A549 (cell line): ENCODE data around the gene WDR82. TPM values are rescaled to one million over a fixed set of nuclear protein-coding genes. Genes with fewer than 3 reads are reported as not detected.

Experiments used
- ATAC-seq, 2 experiments: fragments of 200-7000 bp in 1 of 2; fragments of >200 bp in 1 of 2; cut with Nextera tagmentation in 1 of 2; cut with Tn5 transposase in 1 of 2; 3 replicates each; pipeline versions ENCODE4 v1.8.0 to v1.9.1; 2018 to 2020; ENCODE audit warnings: mild to moderate bottlenecking in 1 of 2, moderate library complexity in 1 of 2
- CTCF ChIA-PET: fragments of 300-600 bp; sonication (Branson Sonifier 250); formaldehyde crosslinking; extraction: SDS; loops from one replicate; lab custom pipeline; 2021; ENCODE audit warnings: antibody characterized with exemption, inconsistent platforms; lab: Yijun Ruan, JAX
- POLR2A ChIA-PET: fragments of 350-600 bp; formaldehyde crosslinking; extraction: SDS; loops from one replicate; lab custom pipeline; 2021; ENCODE audit warnings: antibody characterized with exemption, inconsistent platforms; lab: Yijun Ruan, JAX
- DNase-seq, 2 experiments: peaks; one replicate each; pipeline versions ENCODE4 v3.0.0 to v3.0.0-alpha.2; 2011 to 2016; ENCODE audit warnings: low read depth in 1 of 2, low spot score in 1 of 2
- FAIRE-seq: peaks from 2 replicates; lab custom pipeline; 2011; peaks lifted over from hg19 to GRCh38; lab: Jason Lieb, UNC
- H3K27ac ChIP-seq, 2 experiments: fragments of >200 bp; sonication (Bioruptor Twin); formaldehyde crosslinking; 3 replicates each; pipeline ENCODE4 v1.5.1; 2016 to 2017
- H3K4me1 ChIP-seq: fragments of >200 bp; sonication (Bioruptor Twin); formaldehyde crosslinking; 3 replicates; pipeline ENCODE4 v1.6.1; 2016
- H3K4me2 ChIP-seq: fragments of >200 bp; sonication (Bioruptor Twin); formaldehyde crosslinking; 3 replicates; pipeline ENCODE4 v1.6.1; 2016
- H3K4me3 ChIP-seq: fragments of >200 bp; sonication (Bioruptor Twin); formaldehyde crosslinking; 3 replicates; pipeline ENCODE4 v1.5.1; 2016
- H3K9me3 ChIP-seq: fragments of >200 bp; sonication (Bioruptor Twin); formaldehyde crosslinking; 3 replicates; pipeline ENCODE4 v1.6.1; 2016
- CBX2 ChIP-seq: fragments of 200-600 bp; sonication (generic); IDR thresholded peaks from 2 replicates; pipeline ENCODE4 v1.6.1; 2016; ENCODE audit warnings: low read depth, mild to moderate bottlenecking, borderline replicate concordance
- CEBPB ChIP-seq, 2 experiments: fragments of >200 bp in 1 of 2; sonication (Bioruptor Twin) in 1 of 2; formaldehyde crosslinking in 1 of 2; IDR thresholded peaks; 2 replicates each; pipeline ENCODE4 v1.6.1; 2012 to 2016
- CHD2 ChIP-seq: fragments of 150-350 bp; IDR thresholded peaks from 2 replicates; pipeline ENCODE4 v1.6.1; 2014; ENCODE audit warnings: low read length; ENCODE audit not compliant: partially characterized antibody
- EHF ChIP-seq: fragments of 250-450 bp; sonication (Bioruptor Pico); IDR thresholded peaks from 2 replicates; pipeline ENCODE4 v1.5.0; 2020; ENCODE audit warnings: mild to moderate bottlenecking
- EP300 ChIP-seq, 2 experiments: fragments of >200 bp; sonication (Bioruptor Twin); formaldehyde crosslinking; IDR thresholded peaks; 2 replicates in 1 of 2; 3 replicates in 1 of 2; pipeline ENCODE4 v1.6.1; 2016 to 2017
- FOSB ChIP-seq: fragments of 250-450 bp; sonication (Bioruptor Pico); IDR thresholded peaks from 2 replicates; pipeline ENCODE4 v1.5.0; 2020; ENCODE audit warnings: mild to moderate bottlenecking, moderate library complexity
- HEYL ChIP-seq: fragments of 250-450 bp; sonication (Bioruptor Pico); IDR thresholded peaks from 2 replicates; pipeline ENCODE4 v1.8.0; 2021; ENCODE audit warnings: mild to moderate bottlenecking, moderate library complexity
- HMGXB4 ChIP-seq: fragments of 250-450 bp; sonication (Bioruptor Pico); IDR thresholded peaks from 2 replicates; pipeline ENCODE4 v1.5.0; 2021; ENCODE audit warnings: mild to moderate bottlenecking, moderate library complexity, borderline replicate concordance
- HOXB13 ChIP-seq: fragments of 250-450 bp; sonication (Bioruptor Pico); IDR thresholded peaks from 2 replicates; pipeline ENCODE4 v1.5.0; 2020; ENCODE audit warnings: low read depth, mild to moderate bottlenecking, moderate library complexity
- JUN ChIP-seq, 2 experiments: fragments of >200 bp; sonication (Bioruptor Twin); formaldehyde crosslinking; IDR thresholded peaks; 2 replicates in 1 of 2; 3 replicates in 1 of 2; pipeline ENCODE4 v1.6.1; 2016 to 2017
- KDM5A ChIP-seq: fragments of 200-600 bp; sonication (generic); IDR thresholded peaks from 2 replicates; pipeline ENCODE4 v1.6.1; 2016; ENCODE audit warnings: antibody characterized with exemption, mild to moderate bottlenecking
- MAFK ChIP-seq: fragments of 450-650 bp; IDR thresholded peaks from 2 replicates; pipeline ENCODE4 v1.6.1; 2014; ENCODE audit not compliant: partially characterized antibody
- NFE2L2 ChIP-seq: fragments of 150-350 bp; conservative IDR thresholded peaks from 2 replicates; pipeline ENCODE4 v1.6.1; 2014; ENCODE audit warnings: low read length
- NR3C1 ChIP-seq: fragments of >200 bp; sonication (Bioruptor Twin); formaldehyde crosslinking; IDR thresholded peaks from 3 replicates; pipeline ENCODE4 v1.6.1; 2017
- PBX3 ChIP-seq: IDR thresholded peaks from 2 replicates; pipeline ENCODE4 v1.6.1; 2012
- RAD21 ChIP-seq, 2 experiments: fragments of >200 bp in 1 of 2; sonication (Bioruptor Twin) in 1 of 2; formaldehyde crosslinking in 1 of 2; IDR thresholded peaks in 1 of 2; conservative IDR thresholded peaks in 1 of 2; 2 replicates in 1 of 2; 3 replicates in 1 of 2; pipeline ENCODE4 v1.6.1; 2012 to 2018; ENCODE audit warnings: inconsistent platforms in 1 of 2
- RCOR1 ChIP-seq: fragments of 150-350 bp; IDR thresholded peaks from 2 replicates; pipeline ENCODE4 v1.6.1; 2014; ENCODE audit warnings: antibody characterized with exemption, low read length, low read depth
- REST ChIP-seq: fragments of 200-600 bp; sonication (generic); IDR thresholded peaks from 2 replicates; pipeline ENCODE4 v1.6.1; 2016; ENCODE audit warnings: antibody characterized with exemption, mild to moderate bottlenecking, moderate library complexity
- RNF2 ChIP-seq: fragments of 200-600 bp; sonication (generic); IDR thresholded peaks from 2 replicates; pipeline ENCODE4 v1.6.1; 2016; ENCODE audit warnings: low read depth, mild to moderate bottlenecking, antibody characterized with exemption, moderate library complexity, borderline replicate concordance
- SREBF2 ChIP-seq: fragments of 450-650 bp; IDR thresholded peaks from 2 replicates; pipeline ENCODE4 v1.6.1; 2014; ENCODE audit warnings: mild to moderate bottlenecking, moderate library complexity
- TP53 ChIP-seq: fragments of 250-450 bp; sonication (Bioruptor Pico); IDR thresholded peaks from 2 replicates; pipeline ENCODE4 v1.5.0; 2021; ENCODE audit warnings: mild to moderate bottlenecking, moderate library complexity
- ZC3H11A ChIP-seq: fragments of 450-650 bp; IDR thresholded peaks from 2 replicates; pipeline ENCODE4 v1.6.1; 2014; ENCODE audit warnings: antibody characterized with exemption, mild to moderate bottlenecking
- ZSCAN20 ChIP-seq: fragments of 250-450 bp; sonication (Bioruptor Pico); IDR thresholded peaks from 2 replicates; pipeline ENCODE4 v1.8.0; 2022; ENCODE audit warnings: mild to moderate bottlenecking, moderate library complexity
- WGBS: methylation state at CpG from one replicate; pipeline ENCODE4 v1.1.6; 2017; ENCODE audit errors: missing lambda C conversion rate; 5-methylcytosine and 5-hydroxymethylcytosine counted together
- polyA plus RNA-seq, 4 experiments: library from polyadenylated mRNA; depleted of rRNA in 3 of 4; stranded (reverse); fragments of >200 nt; fragmentation: RNase III in 1 of 4; extraction: RNeasy Plus Mini Kit Qiagen cat#74134 plus additional on column Dnase treatment in 1 of 4; gene quantifications; 2 replicates in 3 of 4; 3 replicates in 1 of 4; pipeline ENCODE4 v1.2.3, GENCODE V29; 2011 to 2017

WDR82 gene
- polyA plus RNA-seq, 2 of the 4 experiments (the other 2 are of a cell fraction) = 50.6 to 52.7 TPM

GRCh38 chr3:52298149-52299098 is 20.0 kb upstream of the WDR82 start:
- CTCF ChIA-PET = interaction anchor here (1.0 to 17.0 kb wide), 3 partner anchors 8 to 39 kb away, joined by 3 to 311 read pairs (median 18); no protein-coding TSS in a partner anchor

GRCh38 chr3:52297242-52298148 is 19.0 kb upstream of the WDR82 start:
- 70% methylated on average over 7 of the region's 11 CpGs for whole genome bisulfite sequencing
- no peak for FAIRE-seq

More at GRCh38 chr3:52298149-52299098, 20.0 kb upstream of the WDR82 start:
- 67% methylated on average over 4 of the region's 17 CpGs for WGBS
- FAIRE-seq = no peak
- Histone ChIP-seq H3K9me3 (no peaks in the 10 kb centered on the region), H3K4me1 (peaks cover 16% of the 10 kb centered on the region), H3K27ac (no peak overlapping the region; a peak in 1 of 6 replicates), H3K4me2 (no peak overlapping the region)
- no peak for DNase-seq
- ATAC-seq = no peak
- TF ChIP-seq RAD21 (conservative IDR thresholded peaks at IDR 0.05 in 1 of 2, IDR thresholded peaks at IDR 0.05 in 1 of 2) = no peak
- no peak for TF ChIP-seq SREBF2
- TF ChIP-seq CHD2 = no peak
- TF ChIP-seq ZC3H11A = no peak
- no peak for TF ChIP-seq HOXB13 (CRISPR knock-in tag)
- TF ChIP-seq TP53 (CRISPR knock-in tag) = no peak
- no peak for TF ChIP-seq CEBPB (IDR thresholded peaks at IDR 0.05)
- TF ChIP-seq ZSCAN20 (CRISPR knock-in tag) = no peak
- TF ChIP-seq CBX2 = no peak
- TF ChIP-seq, all 56 proteins: peak for 0
- H3K4me3 ChIP-seq = no peak overlapping the region
- POLR2A ChIA-PET = no interaction called here

More at GRCh38 chr3:52297242-52298148, 19.0 kb upstream of the WDR82 start:
- CTCF ChIA-PET = interaction anchor here (1.0 to 17.0 kb wide), 3 partner anchors 9 to 149 kb away, joined by 3 to 311 read pairs (median 3); no protein-coding TSS in a partner anchor
- H3K4me1 ChIP-seq = peaks cover 16% of the 10 kb centered on the region
- no peak overlapping the region for H3K4me2 ChIP-seq
- no peaks in the 10 kb centered on the region for H3K9me3 ChIP-seq
- no peak overlapping the region for H3K27ac ChIP-seq
- no peak overlapping the region for H3K4me3 ChIP-seq
- POLR2A ChIA-PET = interaction anchor here (1.4 kb wide), 1 partner anchor 10 kb away, joined by 3 read pairs; the partner anchor contains the start of gene GLYCTK
- ATAC-seq (no peak), DNase-seq (no peak)
- TF ChIP-seq NR3C1 (no peak), NFE2L2 (no peak), KDM5A (no peak), FOSB (no peak), RCOR1 (no peak), HEYL (CRISPR knock-in tag) (no peak), CBX2 (no peak), REST (no peak), EP300 (IDR thresholded peaks at IDR 0.05) (no peak), ZC3H11A (no peak), PBX3 (no peak), JUN (IDR thresholded peaks at IDR 0.05) (no peak), RNF2 (no peak), MAFK (no peak), SREBF2 (no peak), RAD21 (conservative IDR thresholded peaks at IDR 0.05 in 1 of 2, IDR thresholded peaks at IDR 0.05 in 1 of 2) (no peak), HMGXB4 (CRISPR knock-in tag) (no peak), EHF (CRISPR knock-in tag) (no peak), HOXB13 (CRISPR knock-in tag) (no peak)
